Fibroblast of mammary gland (primary cell): Measurements from ENCODE around the gene CAMP.

Experiments
- DNase-seq: peaks from one replicate; pipeline ENCODE4 v3.0.0-alpha.2; 2010; ENCODE audit warnings: low read depth
- H3K4me3 ChIP-seq: 2 replicates; pipeline ENCODE4 v1.5.1; 2011; ENCODE audit warnings: low read depth, mild to moderate bottlenecking, low read length, moderate library complexity; ENCODE audit not compliant: control insufficient read depth
- TF ChIP-seq, protein P1 (sequence below): conservative IDR thresholded peaks from 2 replicates; pipeline ENCODE4 v1.5.1; 2011; ENCODE audit warnings: low read depth, low read length, inconsistent platforms; ENCODE audit not compliant: control insufficient read depth, insufficient read depth

The CAMP gene

GRCh38 chr3:48220746-48221145 lies 2.5 kb upstream of the CAMP start:
- DNase-seq = no peak
- H3K4me3 ChIP-seq = no peak overlapping the region
- TF ChIP-seq, protein P1, sequence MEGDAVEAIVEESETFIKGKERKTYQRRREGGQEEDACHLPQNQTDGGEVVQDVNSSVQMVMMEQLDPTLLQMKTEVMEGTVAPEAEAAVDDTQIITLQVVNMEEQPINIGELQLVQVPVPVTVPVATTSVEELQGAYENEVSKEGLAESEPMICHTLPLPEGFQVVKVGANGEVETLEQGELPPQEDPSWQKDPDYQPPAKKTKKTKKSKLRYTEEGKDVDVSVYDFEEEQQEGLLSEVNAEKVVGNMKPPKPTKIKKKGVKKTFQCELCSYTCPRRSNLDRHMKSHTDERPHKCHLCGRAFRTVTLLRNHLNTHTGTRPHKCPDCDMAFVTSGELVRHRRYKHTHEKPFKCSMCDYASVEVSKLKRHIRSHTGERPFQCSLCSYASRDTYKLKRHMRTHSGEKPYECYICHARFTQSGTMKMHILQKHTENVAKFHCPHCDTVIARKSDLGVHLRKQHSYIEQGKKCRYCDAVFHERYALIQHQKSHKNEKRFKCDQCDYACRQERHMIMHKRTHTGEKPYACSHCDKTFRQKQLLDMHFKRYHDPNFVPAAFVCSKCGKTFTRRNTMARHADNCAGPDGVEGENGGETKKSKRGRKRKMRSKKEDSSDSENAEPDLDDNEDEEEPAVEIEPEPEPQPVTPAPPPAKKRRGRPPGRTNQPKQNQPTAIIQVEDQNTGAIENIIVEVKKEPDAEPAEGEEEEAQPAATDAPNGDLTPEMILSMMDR = no peak

GRCh38 chr3:48225587-48225986 lies 2.3 kb downstream of the CAMP start:
- no peak for DNase-seq
- TF ChIP-seq, protein P1 = no peak
- H3K4me3 ChIP-seq = no peak overlapping the region

DNA sequence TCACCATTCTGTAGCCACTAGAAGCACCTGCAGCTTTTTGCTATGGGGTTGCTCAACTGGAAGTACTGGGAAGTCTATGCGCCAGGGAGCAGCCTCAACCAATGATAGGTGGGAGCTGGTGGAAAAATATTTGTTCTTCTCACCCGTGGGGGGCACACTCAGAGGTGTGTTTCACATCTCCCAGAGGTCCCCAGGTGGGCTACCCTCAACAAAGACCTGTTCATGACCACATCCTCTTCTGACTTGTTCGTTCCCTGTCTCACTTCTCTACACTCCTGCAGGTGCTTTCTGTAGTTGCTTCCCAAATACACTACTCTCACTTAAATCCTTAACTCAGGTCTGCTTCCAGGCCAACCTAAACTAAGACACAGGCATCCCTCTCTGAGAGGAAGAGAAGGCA lies 3.6 kb downstream of the CAMP start:
- H3K4me3 ChIP-seq = no peak overlapping the region
- TF ChIP-seq, protein P1 = no peak
- no peak for DNase-seq

- H3K4me3 ChIP-seq = no peak overlapping the region
- TF ChIP-seq, protein P1 = no peak
- no peak for DNase-seq
Observed at GRCh38 chr3:48232232-48232631, 8.9 kb downstream of the CAMP start.

GRCh38 chr3:48232734-48233133 lies 9.4 kb downstream of the CAMP start:
- no peak overlapping the region for H3K4me3 ChIP-seq
- DNase-seq = peak; percentile 69
- TF ChIP-seq, protein P1 = peak; percentile 72

DNA sequence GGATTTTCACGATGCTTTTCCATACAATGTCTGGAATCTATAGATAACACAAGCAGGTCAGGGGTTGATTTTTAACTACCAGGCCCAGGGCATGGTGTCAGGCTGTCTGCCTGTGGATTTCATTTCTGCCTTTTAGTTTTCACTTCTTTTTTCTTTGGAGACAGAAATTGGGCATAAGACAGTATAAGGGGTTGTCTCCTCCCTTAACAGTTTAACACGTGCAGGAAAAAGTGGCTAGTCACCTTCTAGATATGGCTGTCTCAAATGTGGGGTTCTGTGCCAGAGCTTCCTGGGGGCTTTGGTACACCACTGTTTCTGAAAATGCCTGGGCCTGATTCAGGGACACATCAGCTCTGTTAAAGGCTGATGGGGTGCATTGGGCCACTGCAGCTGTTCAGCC lies 10.2 kb downstream of the CAMP start:
- TF ChIP-seq, protein P1 = no peak
- DNase-seq = no peak
- no peak overlapping the region for H3K4me3 ChIP-seq

DNA sequence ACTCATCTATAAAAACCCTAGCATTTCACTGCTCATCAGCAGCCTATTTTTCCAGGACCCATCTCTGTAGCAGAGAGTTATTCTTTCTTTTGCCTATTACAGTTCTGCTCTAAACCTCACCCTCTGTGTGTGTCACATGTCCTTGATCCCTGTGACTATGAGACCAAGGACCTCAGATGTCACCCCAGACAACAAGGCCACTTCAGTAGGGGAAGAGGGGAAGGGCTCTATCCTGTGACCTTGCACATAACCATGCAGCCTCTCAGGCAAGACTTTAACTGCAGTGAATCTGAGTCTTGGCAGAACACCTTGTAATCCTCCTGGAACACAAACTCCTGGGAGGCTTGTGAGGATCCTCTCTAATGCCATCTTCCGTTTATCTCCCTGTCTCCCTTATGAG lies 13.2 kb downstream of the CAMP start:
- DNase-seq = no peak
- TF ChIP-seq, protein P1 = no peak

More for the DNA sequence above, 13.2 kb downstream of the CAMP start:
- H3K4me3 ChIP-seq = no peak overlapping the region
